ENCODE measurements around the gene ANTXR1. TPM values are rescaled to one million over a fixed set of nuclear protein-coding genes. Genes with fewer than 3 reads are reported as not detected.

Gene ANTXR1
- total RNA-seq, 2 experiments from 2014 or later: 0.32 TPM; not detected in 1

GRCh38 chr2:69075486-69075885 is 62.5 kb downstream of the ANTXR1 start:
- ATAC-seq: no peak
- Mint-ChIP-seq H3K27me3 (peaks cover 5% of the 10 kb centered on the region), H3K4me3 (no peak overlapping the region), H3K36me3 (ENCODE audit: low read depth) (no peaks in the 10 kb centered on the region), H3K9me3 (ENCODE audit: low read depth) (no peaks in the 10 kb centered on the region), H3K4me1 (no peaks in the 10 kb centered on the region), H3K27ac (no peak overlapping the region)
- DNase-seq: no peak
- ChIA-PET POLR2A (no interaction called here), CTCF (interaction anchor here (0.6 kb wide), 2 partner anchors 69 to 827 kb away, joined by 3 read pairs; no protein-coding TSS in a partner anchor)
- intact Hi-C loops (cut with DNase I, micrococcal nuclease): no loop called here

GRCh38 chr2:69076601-69077000 is 63.6 kb downstream of the ANTXR1 start:
- DNase-seq (no peak), ATAC-seq (no peak)
- Mint-ChIP-seq H3K4me1 (no peaks in the 10 kb centered on the region), H3K27me3 (peaks cover 5% of the 10 kb centered on the region), H3K9me3 (ENCODE audit: low read depth) (no peaks in the 10 kb centered on the region), H3K36me3 (ENCODE audit: low read depth) (no peaks in the 10 kb centered on the region), H3K4me3 (no peak overlapping the region), H3K27ac (no peak overlapping the region)
- CTCF ChIA-PET: no interaction called here
- POLR2A ChIA-PET: no interaction called here
- intact Hi-C loops (cut with DNase I, micrococcal nuclease): no loop called here

GRCh38 chr2:69077252-69077950 is 64.4 kb downstream of the ANTXR1 start:
- H3K36me3 Mint-ChIP-seq (ENCODE audit: low read depth): no peaks in the 10 kb centered on the region
- H3K4me1 Mint-ChIP-seq: no peaks in the 10 kb centered on the region
- intact Hi-C loops (cut with DNase I, micrococcal nuclease): no loop called here
- no peak overlapping the region for H3K4me3 Mint-ChIP-seq
- no peaks in the 10 kb centered on the region for H3K9me3 Mint-ChIP-seq (ENCODE audit: low read depth)
- POLR2A ChIA-PET: no interaction called here
- no peak overlapping the region for H3K27ac Mint-ChIP-seq
- ATAC-seq (no peak), DNase-seq (no peak)
- peaks cover 8% of the 10 kb centered on the region for H3K27me3 Mint-ChIP-seq
- CTCF ChIA-PET: no interaction called here

GRCh38 chr2:69080071-69080470 is 67.1 kb downstream of the ANTXR1 start:
- POLR2A ChIA-PET: interaction anchor here (0.6 kb wide), 1 partner anchor 175 kb away, joined by 3 read pairs; no protein-coding TSS in a partner anchor
- Mint-ChIP-seq H3K36me3 (ENCODE audit: low read depth) (no peaks in the 10 kb centered on the region), H3K27ac (no peak overlapping the region), H3K9me3 (ENCODE audit: low read depth) (no peaks in the 10 kb centered on the region), H3K27me3 (peaks cover 12% of the 10 kb centered on the region), H3K4me1 (no peaks in the 10 kb centered on the region), H3K4me3 (no peak overlapping the region)
- DNase-seq (no peak), ATAC-seq (no peak)
- CTCF ChIA-PET: interaction anchor here (1.1 to 1.3 kb wide), 3 partner anchors 10 to 67 kb away, joined by 3 to 4 read pairs (median 3); partner anchors contain the start of gene ANTXR1
- intact Hi-C loops (cut with DNase I, micrococcal nuclease): no loop called here

GRCh38 chr2:69081001-69081580 is 68.1 kb downstream of the ANTXR1 start:
- CTCF ChIA-PET: interaction anchor here (0.7 to 1.3 kb wide), 3 partner anchors 46 to 163 kb away, joined by 3 read pairs; partner anchors contain the start of gene ANTXR1

GRCh38 chr2:69081757-69082156 is 68.8 kb downstream of the ANTXR1 start:
- intact Hi-C loops (cut with DNase I, micrococcal nuclease): no loop called here
- peaks cover 10% of the 10 kb centered on the region for H3K27me3 Mint-ChIP-seq
- POLR2A ChIA-PET: interaction anchor here (0.5 kb wide), 1 partner anchor 432 kb away, joined by 3 read pairs; no protein-coding TSS in a partner anchor
- ATAC-seq (no peak), DNase-seq (no peak)
- H3K36me3 Mint-ChIP-seq (ENCODE audit: low read depth): no peaks in the 10 kb centered on the region
- no peaks in the 10 kb centered on the region for H3K9me3 Mint-ChIP-seq (ENCODE audit: low read depth)
- H3K27ac Mint-ChIP-seq: no peak overlapping the region
- CTCF ChIA-PET: interaction anchor here (0.7 to 0.8 kb wide), 3 partner anchors 38 to 163 kb away, joined by 3 to 4 read pairs (median 3); no protein-coding TSS in a partner anchor
- H3K4me3 Mint-ChIP-seq: no peak overlapping the region
- no peaks in the 10 kb centered on the region for H3K4me1 Mint-ChIP-seq

More at GRCh38 chr2:69081001-69081580, 68.1 kb downstream of the ANTXR1 start:
- intact Hi-C loops (cut with DNase I, micrococcal nuclease): no loop called here
- H3K27ac Mint-ChIP-seq: no peak overlapping the region
- no peaks in the 10 kb centered on the region for H3K4me1 Mint-ChIP-seq
- no peaks in the 10 kb centered on the region for H3K36me3 Mint-ChIP-seq (ENCODE audit: low read depth)
- POLR2A ChIA-PET: no interaction called here
- ATAC-seq (no peak), DNase-seq (no peak)
- no peak overlapping the region for H3K4me3 Mint-ChIP-seq
- peaks cover 10% of the 10 kb centered on the region for H3K27me3 Mint-ChIP-seq
- no peaks in the 10 kb centered on the region for H3K9me3 Mint-ChIP-seq (ENCODE audit: low read depth)

- H3K4me3 Mint-ChIP-seq: no peak overlapping the region
- H3K36me3 Mint-ChIP-seq (ENCODE audit: low read depth): no peaks in the 10 kb centered on the region
- H3K27ac Mint-ChIP-seq: no peak overlapping the region
- intact Hi-C loops (cut with DNase I, micrococcal nuclease): no loop called here
- POLR2A ChIA-PET: interaction anchor here (0.5 kb wide), 1 partner anchor 431 kb away, joined by 3 read pairs; no protein-coding TSS in a partner anchor
- CTCF ChIA-PET: interaction anchor here (0.7 kb wide), 1 partner anchor 37 kb away, joined by 4 read pairs; no protein-coding TSS in a partner anchor
- ATAC-seq: no peak
- DNase-seq: no peak
- peaks cover 14% of the 10 kb centered on the region for H3K27me3 Mint-ChIP-seq
- H3K4me1 Mint-ChIP-seq: no peaks in the 10 kb centered on the region
- no peaks in the 10 kb centered on the region for H3K9me3 Mint-ChIP-seq (ENCODE audit: low read depth)
Measured at GRCh38 chr2:69082430-69082997, 69.5 kb downstream of the ANTXR1 start.

- no peaks in the 10 kb centered on the region for H3K4me1 Mint-ChIP-seq
- no peaks in the 10 kb centered on the region for H3K36me3 Mint-ChIP-seq (ENCODE audit: low read depth)
- POLR2A ChIA-PET: no interaction called here
- no peak overlapping the region for H3K27ac Mint-ChIP-seq
- H3K4me3 Mint-ChIP-seq: no peak overlapping the region
- CTCF ChIA-PET: no interaction called here
- H3K9me3 Mint-ChIP-seq (ENCODE audit: low read depth): no peaks in the 10 kb centered on the region
- peaks cover 16% of the 10 kb centered on the region for H3K27me3 Mint-ChIP-seq
- no peak for DNase-seq
- intact Hi-C loops (cut with DNase I, micrococcal nuclease): no loop called here
- no peak for ATAC-seq
Measured at GRCh38 chr2:69083235-69083748, 70.3 kb downstream of the ANTXR1 start.

GRCh38 chr2:69084492-69084891 is 71.5 kb downstream of the ANTXR1 start:
- POLR2A ChIA-PET: no interaction called here
- DNase-seq: no peak

GRCh38 chr2:69086466-69086865 is 73.5 kb downstream of the ANTXR1 start:
- Mint-ChIP-seq H3K4me3 (no peak overlapping the region), H3K9me3 (ENCODE audit: low read depth) (no peaks in the 10 kb centered on the region), H3K27ac (no peak overlapping the region), H3K36me3 (ENCODE audit: low read depth) (no peaks in the 10 kb centered on the region), H3K4me1 (no peaks in the 10 kb centered on the region), H3K27me3 (peaks cover 29% of the 10 kb centered on the region)
- DNase-seq: no peak
- ChIA-PET POLR2A (no interaction called here), CTCF (no interaction called here)
- ATAC-seq: no peak
- intact Hi-C loops (cut with DNase I, micrococcal nuclease): no loop called here

More at GRCh38 chr2:69084492-69084891, 71.5 kb downstream of the ANTXR1 start:
- H3K27ac Mint-ChIP-seq: no peak overlapping the region
- no peak for ATAC-seq
- H3K36me3 Mint-ChIP-seq (ENCODE audit: low read depth): no peaks in the 10 kb centered on the region
- H3K4me1 Mint-ChIP-seq: no peaks in the 10 kb centered on the region
- H3K9me3 Mint-ChIP-seq (ENCODE audit: low read depth): no peaks in the 10 kb centered on the region
- CTCF ChIA-PET: no interaction called here
- peaks cover 25% of the 10 kb centered on the region for H3K27me3 Mint-ChIP-seq
- no peak overlapping the region for H3K4me3 Mint-ChIP-seq
- intact Hi-C loops (cut with DNase I, micrococcal nuclease): no loop called here

- ATAC-seq (no peak), DNase-seq (no peak)
- Mint-ChIP-seq H3K4me3 (no peak overlapping the region), H3K27ac (no peak overlapping the region), H3K36me3 (ENCODE audit: low read depth) (no peaks in the 10 kb centered on the region), H3K9me3 (ENCODE audit: low read depth) (no peaks in the 10 kb centered on the region), H3K4me1 (no peaks in the 10 kb centered on the region), H3K27me3 (peaks cover 29% of the 10 kb centered on the region)
- ChIA-PET CTCF (no interaction called here), POLR2A (no interaction called here)
- intact Hi-C loops (cut with DNase I, micrococcal nuclease): no loop called here
Measured at GRCh38 chr2:69087211-69087911, 74.4 kb downstream of the ANTXR1 start.

All from activated CD4-positive, alpha-beta T cell treated with anti-CD3 and anti-CD28 coated beads for 36 hours (primary cell).